AG10803 (cell line): Measurements from ENCODE around the gene NUAK1.

Source experiments
- DNase-seq: peaks from one replicate; pipeline ENCODE4 v3.0.0; 2010; ENCODE audit warnings: low read depth
- H3K4me3 ChIP-seq: 2 replicates; pipeline ENCODE4 v1.5.1; 2011; ENCODE audit warnings: mild to moderate bottlenecking, low read length, control low read depth
- CTCF ChIP-seq: conservative IDR thresholded peaks from 2 replicates; pipeline ENCODE4 v1.5.1; 2011; ENCODE audit warnings: mild to moderate bottlenecking, low read length, control low read depth, inconsistent platforms

NUAK1 gene

GRCh38 chr12:106027286-106027685 is 111.5 kb downstream of the NUAK1 start:
- no peak overlapping the region for H3K4me3 ChIP-seq
- no peak for TF ChIP-seq CTCF
- DNase-seq, result no peak

GRCh38 chr12:106025129-106025528 is 113.6 kb downstream of the NUAK1 start:
- no peak for TF ChIP-seq CTCF
- no peak for DNase-seq
- H3K4me3 ChIP-seq, result no peak overlapping the region

DNA sequence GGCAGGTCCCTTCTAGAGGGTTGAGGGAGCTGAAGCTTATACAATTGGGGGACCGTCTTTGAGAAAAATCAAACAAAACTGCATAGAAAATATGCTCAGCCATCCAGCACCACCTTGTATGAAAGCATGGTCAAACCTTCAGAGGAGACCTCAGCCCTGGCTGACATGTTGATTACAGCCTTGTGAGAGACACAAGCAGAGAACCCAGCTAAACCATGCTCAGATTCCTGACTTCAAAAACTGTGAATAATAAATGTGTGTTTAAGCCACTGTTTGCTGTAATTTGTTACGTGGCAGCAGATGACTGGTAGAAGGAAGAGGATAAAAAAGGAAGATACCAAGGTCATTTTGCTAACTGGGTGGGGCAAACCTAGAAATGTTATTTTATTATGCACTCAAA is 115.7 kb downstream of the NUAK1 start:
- no peak for TF ChIP-seq CTCF

GRCh38 chr12:106022568-106023012 is 116.2 kb downstream of the NUAK1 start:
- no peak for TF ChIP-seq CTCF
- DNase-seq, result no peak
- no peak overlapping the region for H3K4me3 ChIP-seq

More for the DNA sequence above, 115.7 kb downstream of the NUAK1 start:
- no peak for DNase-seq
- H3K4me3 ChIP-seq, result no peak overlapping the region

DNA sequence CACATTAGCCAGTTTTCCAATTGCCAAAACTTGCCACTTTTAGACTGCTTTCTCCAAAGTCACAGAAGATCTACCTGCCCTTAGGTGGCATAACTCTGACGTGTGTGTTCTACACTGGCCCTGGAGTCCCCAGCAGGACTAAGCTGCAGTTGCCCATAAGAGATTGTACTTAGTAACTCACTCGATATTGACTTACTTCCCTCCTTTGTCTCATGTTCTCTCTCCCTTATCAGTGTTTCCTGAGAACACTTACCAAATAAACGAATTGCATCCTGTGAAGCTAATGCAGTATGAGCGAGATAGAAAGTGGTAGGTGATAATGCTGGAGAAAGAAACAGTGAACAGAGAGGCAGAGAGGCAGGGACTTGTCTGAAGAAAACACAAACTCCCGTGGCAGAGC is 117.2 kb downstream of the NUAK1 start:
- no peak for DNase-seq
- TF ChIP-seq CTCF, result no peak
- no peak overlapping the region for H3K4me3 ChIP-seq

DNA sequence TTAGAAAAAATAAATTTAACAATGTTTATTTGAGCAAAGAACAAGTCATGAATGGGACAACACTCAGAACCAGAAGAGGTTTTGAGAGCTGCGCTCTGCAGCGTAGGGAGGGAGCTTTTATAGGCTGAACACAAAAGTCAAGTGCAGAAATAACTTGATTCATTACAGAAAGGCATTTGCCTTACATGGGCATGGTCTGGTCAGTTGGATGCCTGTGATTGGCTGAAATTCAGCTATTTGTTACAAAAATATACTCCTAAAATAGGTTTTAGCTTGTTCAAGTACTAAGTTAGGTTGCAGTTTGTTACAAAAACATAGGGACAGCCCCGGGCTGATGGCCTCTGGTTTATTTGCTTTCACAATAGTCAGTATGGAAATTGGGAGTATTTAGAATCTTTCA is 118.0 kb downstream of the NUAK1 start:
- H3K4me3 ChIP-seq, result no peak overlapping the region
- DNase-seq, result no peak
- TF ChIP-seq CTCF, result no peak

GRCh38 chr12:106019144-106019543 is 119.6 kb downstream of the NUAK1 start:
- H3K4me3 ChIP-seq, result no peak overlapping the region
- DNase-seq, result no peak
- no peak for TF ChIP-seq CTCF
